ENCODE measurements around the gene GAB4. TPM values are rescaled to one million over a fixed set of nuclear protein-coding genes. Genes with fewer than 3 reads are reported as not detected.

Gene GAB4, protein sequence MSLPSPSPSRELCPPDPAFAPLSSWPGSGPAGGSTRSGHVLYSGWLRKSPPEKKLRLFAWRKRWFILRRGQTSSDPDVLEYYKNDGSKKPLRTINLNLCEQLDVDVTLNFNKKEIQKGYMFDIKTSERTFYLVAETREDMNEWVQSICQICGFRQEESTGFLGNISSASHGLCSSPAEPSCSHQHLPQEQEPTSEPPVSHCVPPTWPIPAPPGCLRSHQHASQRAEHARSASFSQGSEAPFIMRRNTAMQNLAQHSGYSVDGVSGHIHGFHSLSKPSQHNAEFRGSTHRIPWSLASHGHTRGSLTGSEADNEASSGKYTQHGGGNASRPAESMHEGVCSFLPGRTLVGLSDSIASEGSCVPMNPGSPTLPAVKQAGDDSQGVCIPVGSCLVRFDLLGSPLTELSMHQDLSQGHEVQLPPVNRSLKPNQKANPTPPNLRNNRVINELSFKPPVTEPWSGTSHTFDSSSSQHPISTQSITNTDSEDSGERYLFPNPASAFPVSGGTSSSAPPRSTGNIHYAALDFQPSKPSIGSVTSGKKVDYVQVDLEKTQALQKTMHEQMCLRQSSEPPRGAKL
- total RNA-seq, result not detected in 2 replicates

GRCh38 chr22:17007852-17008731 lies at the start of gene GAB4:
GAB4 (minus strand) TSS chr22:17008222; CDS start chr22:17008114, 108 bp downstream.

Other genes with a start within 250 kb of the GAB4 start
- gene XKR3, start 182.8 kb downstream of the GAB4 start, total RNA-seq, result not detected in 2 replicates
- 11.1 and 16.5 TPM in 2 replicates for gene IL17RA, start 76.8 kb upstream of the GAB4 start, total RNA-seq
- gene TMEM121B, start 113.1 kb upstream of the GAB4 start, total RNA-seq, result 0.26 and 1.6 TPM in 2 replicates
- gene HDHD5, start 151.1 kb upstream of the GAB4 start, total RNA-seq, result 35.9 and 57.5 TPM in 2 replicates
- 14.0 and 14.6 TPM in 2 replicates for gene ADA2, start 211.2 kb upstream of the GAB4 start, total RNA-seq

Data from epithelial cell of alveolus of lung (primary cell).